NOMO-1 treated with dmso at 0.1 percent for 144 hours (cell line): ENCODE measurements around the gene HYOU1.
"Not testable (repeated sequence)": the region's sequence is repeated elsewhere in the genome, so short reads cannot be mapped to it uniquely, and the experiment has no call there.

Experiments
- DNase-seq: peaks from one replicate; lab custom pipeline; 2025; ENCODE audit not compliant: unreplicated experiment; lab: John Stamatoyannopoulos, UW

The HYOU1 gene

DNA sequence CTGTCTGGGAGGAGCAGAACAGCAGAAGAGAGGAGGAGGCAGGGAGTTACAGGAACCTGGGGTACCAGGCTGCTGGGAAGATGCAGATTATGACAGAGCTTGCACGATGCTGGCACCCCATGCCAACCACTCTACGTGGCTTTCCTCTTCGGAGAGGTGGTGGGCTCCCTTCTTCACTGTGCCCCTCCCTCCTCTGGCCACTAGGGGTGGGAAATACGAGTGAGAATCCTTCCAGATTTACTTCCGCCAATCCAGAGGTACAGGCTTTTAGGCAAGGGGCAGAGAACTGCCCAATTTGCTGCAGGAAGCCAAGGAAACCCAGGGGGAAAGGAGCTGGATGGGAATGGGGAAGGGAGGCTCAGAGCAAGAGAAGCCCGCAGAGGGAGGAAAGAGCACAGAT is 12.3 kb downstream of the HYOU1 start:
- no peak for DNase-seq

DNA sequence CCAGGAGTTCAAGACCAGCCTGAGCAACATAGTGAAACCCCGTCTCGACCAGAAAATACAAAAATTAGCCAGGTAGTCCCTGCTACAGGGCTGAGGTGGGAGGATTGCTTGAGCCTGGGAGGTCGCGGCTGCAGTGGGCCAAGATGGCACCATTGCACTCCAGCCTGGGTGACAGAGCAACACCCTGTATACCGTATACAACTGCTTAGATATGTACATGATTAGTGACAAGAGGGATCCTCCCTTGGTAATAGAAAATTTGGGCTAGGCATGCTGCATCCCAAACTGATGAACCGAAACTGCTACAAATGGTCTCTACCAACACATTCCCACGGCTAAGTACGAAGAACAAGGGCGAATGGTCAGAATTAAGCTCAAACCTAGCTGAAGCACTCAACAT is 14.1 kb downstream of the HYOU1 start:
- no peak for DNase-seq

- no peak for DNase-seq
Observed at GRCh38 chr11:119041821-119042514, 15.0 kb downstream of the HYOU1 start.

GRCh38 chr11:119039471-119039870 is 17.5 kb downstream of the HYOU1 start:
- not testable (repeated sequence) for DNase-seq

DNA sequence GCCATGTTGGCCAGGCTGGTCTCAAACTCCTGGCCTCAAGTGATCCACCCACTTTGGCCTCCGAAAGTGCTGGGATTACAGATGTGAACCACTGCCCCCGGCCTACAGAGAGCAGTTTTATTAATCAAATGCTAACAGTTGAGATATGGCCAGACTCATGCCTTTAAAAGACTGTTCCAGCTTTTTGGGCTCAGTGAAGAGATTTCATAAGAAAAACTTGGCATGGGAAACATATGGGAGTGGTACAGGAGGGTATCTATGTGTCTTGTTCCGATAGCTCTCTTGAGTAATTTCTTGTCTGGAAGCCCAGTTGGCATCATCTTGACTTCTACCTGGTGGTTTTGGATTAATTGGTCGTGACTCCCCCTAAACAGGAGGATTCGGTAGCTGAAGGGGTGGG is 18.1 kb downstream of the HYOU1 start:
- no peak for DNase-seq

- DNase-seq = no peak
Observed at GRCh38 chr11:119034813-119035212, 22.2 kb downstream of the HYOU1 start.

DNA sequence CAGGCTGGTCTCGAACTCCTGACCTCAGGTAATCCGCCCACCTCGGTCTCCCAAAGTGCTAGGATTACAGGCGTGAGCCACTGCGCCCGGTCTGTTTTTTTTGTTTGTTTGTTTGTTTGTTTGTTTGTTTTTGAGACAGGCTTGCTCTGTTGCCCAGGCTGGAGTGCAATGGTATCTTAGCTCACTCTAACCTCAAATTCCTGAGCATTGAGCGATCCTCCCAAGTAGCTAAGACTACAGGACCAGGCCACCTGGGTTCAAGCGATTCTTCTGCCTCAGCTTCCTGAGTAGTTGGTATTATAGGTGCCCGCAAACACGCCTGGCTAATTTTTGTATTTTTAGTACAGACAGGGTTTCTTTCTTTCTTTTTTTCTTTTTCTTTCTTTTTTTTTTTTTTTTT is 23.6 kb downstream of the HYOU1 start:
- DNase-seq = not testable (repeated sequence)

DNA sequence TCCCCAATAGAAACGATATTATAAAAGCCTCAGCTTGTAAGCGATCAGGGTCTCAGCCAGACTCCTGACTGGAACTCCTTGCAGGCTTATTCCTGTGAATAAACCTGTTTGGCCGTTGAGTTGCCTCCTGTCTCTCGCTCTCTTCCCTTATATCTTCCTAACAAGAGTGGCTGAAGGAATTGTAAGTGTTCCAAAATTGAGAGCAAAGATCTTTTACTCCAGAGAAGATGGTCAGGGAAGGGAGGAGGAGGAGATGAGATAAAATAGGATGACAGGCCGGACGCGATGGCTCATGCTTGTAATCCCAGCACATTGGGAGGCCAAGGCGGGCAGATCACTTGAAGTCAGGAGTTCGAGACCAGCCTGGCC is 25.1 kb downstream of the HYOU1 start:
- no peak for DNase-seq

DNA sequence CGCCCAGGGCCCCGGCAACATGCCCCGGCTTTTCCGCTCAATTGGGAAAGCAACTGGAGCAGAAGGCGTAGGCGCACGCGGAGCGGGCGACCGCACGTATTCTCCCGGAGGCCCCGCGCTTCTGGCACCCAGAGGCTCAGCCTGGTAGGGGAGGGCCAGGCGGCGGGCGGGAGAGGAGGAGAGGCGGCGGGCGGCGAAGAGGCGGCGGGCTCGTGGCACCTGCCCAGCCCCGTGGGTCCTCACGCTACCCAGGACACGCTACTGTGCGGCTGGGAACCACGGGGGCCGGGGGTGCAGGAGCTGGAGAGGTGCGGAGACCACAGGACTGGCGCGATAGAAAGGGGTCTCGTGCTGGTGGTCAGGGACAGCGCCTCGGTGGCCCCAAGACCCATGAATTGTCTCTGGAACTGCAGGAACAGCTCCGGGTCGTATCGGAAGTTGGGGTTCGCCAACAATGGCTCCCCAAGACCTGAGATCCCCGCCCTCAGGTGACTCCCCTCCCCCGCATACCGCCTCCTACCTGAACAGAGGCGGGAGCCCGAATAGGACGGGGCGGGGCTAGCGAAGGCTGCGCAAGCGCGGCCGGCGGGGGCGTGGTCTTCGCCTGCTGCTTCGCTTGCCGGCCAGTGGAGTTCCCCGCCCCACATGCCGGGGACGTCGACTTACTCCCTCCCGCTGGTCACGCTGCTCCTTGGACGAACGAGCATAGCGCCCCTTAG is 26.5 kb downstream of the HYOU1 start, which contains the start of gene SLC37A4:
Gene SLC37A4 (minus strand): TSS at position 549 of the 719 bp plus-strand sequence.
- peak; percentile 95 for DNase-seq

- DNase-seq = no peak
Observed at GRCh38 chr11:119030029-119030328, 27.0 kb downstream of the HYOU1 start.

GRCh38 chr11:119029340-119030028 is 27.5 kb downstream of the HYOU1 start:
- no peak for DNase-seq

- no peak for DNase-seq
Observed at GRCh38 chr11:119029069-119029339, 28.0 kb downstream of the HYOU1 start.

- no peak for DNase-seq
Observed at GRCh38 chr11:119028346-119029068, 28.5 kb downstream of the HYOU1 start.

DNA sequence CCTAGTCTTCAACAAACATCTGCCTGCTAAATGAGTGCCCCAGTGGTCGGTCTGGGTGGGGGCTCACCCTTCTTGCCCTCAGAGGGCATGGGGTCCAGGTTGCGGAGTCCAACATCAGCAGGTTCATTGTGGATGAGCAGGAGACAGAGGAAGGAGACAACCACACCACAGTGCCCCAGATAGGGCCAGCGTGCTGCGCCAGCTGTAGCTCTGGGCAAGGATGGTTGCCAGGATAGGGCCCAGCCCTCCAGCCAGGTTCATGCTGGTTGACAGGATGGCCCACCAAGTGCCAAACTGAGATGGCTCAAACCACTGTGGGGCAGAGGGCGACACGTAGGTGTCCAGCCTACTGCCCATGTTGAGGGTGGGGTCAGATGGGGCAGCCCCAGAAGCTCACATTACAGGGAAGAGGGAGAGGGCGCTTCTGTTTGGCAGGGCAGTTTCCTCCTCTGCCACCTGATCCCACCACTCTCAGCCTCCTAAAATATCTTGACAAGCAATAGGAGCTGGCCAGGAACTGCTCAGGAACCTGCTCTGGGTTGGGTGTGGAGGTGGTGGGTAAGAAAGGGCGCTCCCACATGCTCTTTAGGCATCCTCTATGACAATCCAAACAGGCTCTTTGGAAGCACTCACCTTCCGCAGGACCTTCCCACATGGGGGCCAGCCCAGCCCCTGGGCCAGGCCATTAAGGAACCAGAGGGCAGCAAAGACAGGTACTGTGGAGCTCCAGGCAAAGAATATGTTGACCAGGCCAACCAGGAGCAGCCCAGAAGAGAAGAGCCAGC is 29.3 kb downstream of the HYOU1 start:
- no peak for DNase-seq

GRCh38 chr11:119026970-119027369 is 30.0 kb downstream of the HYOU1 start:
- no peak for DNase-seq

DNA sequence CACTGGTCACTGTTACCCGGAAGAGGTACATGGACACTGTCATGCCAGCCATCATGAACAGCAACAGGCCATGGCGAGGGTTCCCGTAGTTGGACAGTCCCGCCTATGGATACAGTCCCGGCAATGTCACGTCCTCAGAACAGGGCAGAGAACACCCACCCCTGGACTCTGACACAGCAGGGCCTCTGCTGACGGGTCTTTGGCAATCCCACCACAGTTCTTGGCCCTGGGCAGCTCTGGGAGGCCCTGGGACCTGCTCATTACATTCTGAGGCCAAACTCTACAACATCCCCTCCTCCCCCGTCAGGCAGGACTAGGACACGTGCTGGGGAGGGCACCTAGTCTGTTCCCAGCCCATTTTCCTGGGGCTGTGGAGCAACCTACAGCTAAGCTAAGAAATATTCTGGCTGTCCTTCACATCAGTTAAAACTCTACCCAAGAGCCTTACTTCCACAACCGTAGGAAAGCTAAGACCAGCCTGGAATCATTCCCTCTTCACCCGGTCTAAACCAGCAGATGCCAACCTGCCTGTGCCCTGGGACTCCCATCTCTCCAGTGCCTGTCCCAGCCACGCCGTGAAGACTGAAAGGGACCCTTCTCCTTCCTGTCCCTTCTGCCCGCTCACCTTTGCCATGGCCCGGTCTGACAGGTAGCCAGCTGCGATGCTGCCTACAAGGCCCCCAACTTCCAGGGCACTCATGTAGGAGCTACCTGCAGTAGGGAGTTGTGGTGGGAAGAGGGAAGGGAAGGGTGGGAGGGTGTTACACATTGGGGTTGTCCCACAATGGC is 30.8 kb downstream of the HYOU1 start:
- DNase-seq = no peak

GRCh38 chr11:119025541-119025940 is 31.5 kb downstream of the HYOU1 start:
- no peak for DNase-seq

- DNase-seq = no peak
Observed at GRCh38 chr11:119025099-119025473, 31.9 kb downstream of the HYOU1 start.

DNA sequence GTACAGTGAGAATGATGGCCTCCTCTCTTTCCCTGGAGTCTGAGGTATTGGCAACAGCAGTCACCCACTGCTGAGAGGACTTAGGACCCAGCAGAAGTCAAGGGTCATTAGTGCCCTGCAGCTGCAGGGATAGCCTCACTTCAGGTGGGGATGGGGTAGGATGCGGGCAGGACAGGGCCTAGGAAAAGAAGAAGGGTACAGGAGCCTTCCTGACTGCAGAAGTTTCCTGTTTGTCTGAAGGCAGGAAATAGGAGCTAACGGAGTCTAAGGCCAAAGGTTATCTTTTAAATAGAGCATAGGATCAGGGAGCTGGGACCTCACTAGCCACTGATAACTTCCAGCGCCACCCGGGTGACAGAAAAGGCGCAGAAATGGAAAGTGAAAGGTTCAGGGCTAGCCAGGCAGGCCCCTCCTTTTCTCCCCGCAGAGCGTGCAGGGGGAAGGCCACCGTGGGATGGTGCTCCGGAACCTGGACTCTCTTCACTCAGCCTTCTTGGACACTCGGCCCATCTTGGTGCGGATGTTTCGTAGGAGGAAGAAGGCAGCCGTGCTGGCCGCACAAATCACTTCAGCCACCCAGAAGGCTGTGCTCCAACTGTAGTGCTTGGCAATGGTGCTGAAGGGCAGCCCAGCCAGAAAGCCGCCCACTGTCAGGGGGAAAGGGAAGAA is 32.4 kb downstream of the HYOU1 start:
- no peak for DNase-seq

GRCh38 chr11:119023741-119024140 is 33.3 kb downstream of the HYOU1 start:
- DNase-seq = no peak
